ENCODE results near the gene GUCA2B. TPM values are rescaled to one million over a fixed set of nuclear protein-coding genes. Genes with fewer than 3 reads are reported as not detected.

The GUCA2B gene
- total and polyA plus RNA-seq, 4 donors, result 1.7 to 3.3 TPM; not detected in 2

GRCh38 chr1:42164551-42165420 is 11.6 kb downstream of the GUCA2B start, which contains the start of gene GUCA2A:
GUCA2A (minus strand) TSS chr1:42164745; CDS start chr1:42164712, 33 bp downstream.
- Histone ChIP-seq H3K4me1 (ENCODE audit: control insufficient read depth in 4 of 4, insufficient read depth in 4 of 4, low read length in 3 of 4) (peaks cover 0 to 4% (median 0%) of the 10 kb centered on the region in 4 donors), H3K27ac (ENCODE audit: low read depth in 1 of 2, low read length in 2 of 2) (no peak within 1 kb of the TSS)

DNA sequence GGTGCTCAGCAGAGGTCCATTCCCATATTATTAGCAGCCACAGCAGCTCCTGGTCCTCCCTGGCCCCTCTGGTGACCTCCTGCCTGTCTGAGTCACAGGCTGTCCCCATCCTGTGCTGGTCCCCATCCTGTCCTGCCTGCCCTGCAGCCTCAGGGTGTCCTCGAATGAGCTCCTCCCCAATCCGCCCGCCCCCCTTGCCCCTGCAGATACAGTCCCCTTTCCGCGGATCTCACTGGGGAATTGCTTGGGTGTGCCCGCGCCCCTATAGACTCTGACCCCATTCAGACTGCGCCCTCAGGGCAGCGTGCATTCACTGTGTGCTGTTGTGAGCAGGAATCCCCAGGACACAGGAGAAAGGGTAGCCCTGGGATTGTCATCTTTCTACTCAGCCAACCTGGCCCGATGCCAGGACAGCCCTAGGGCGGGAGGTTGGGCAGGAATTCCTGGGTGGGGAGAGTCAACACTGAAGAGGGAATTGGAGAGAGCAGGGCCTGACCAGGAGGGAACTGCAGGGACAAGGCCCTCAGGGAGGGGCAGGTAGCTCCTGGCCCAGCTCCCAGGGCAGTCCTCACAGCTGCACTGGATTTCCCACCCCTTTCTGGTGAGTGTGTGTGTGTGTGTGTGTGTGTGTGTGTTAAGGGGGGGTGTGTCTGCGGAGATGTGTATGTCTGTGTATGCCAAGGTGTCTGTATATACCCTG is 12.5 kb downstream of the GUCA2B start:
- Histone ChIP-seq H3K27me3 (ENCODE audit: control insufficient read depth in 4 of 4, insufficient read depth in 4 of 4, low read length in 3 of 4) (no peaks in the 10 kb centered on the region), H3K36me3 (ENCODE audit: control insufficient read depth in 4 of 4, insufficient read depth in 3 of 4, low read depth in 1 of 4, low read length in 3 of 4) (no peaks in the 10 kb centered on the region), H3K9ac (ENCODE audit: low read depth in 1 of 2, low read length in 2 of 2) (no peak overlapping the region), H3K9me3 (ENCODE audit: control insufficient read depth in 4 of 4, low read length in 3 of 4) (peaks cover 0 to 3% (median 0%) of the 10 kb centered on the region in 4 donors), H3K4me3 (ENCODE audit: low read depth in 1 of 3, low read length in 3 of 3) (no peak overlapping the region), H3K27ac (ENCODE audit: low read depth in 1 of 2, low read length in 2 of 2) (no peak overlapping the region), H3K4me1 (ENCODE audit: control insufficient read depth in 4 of 4, insufficient read depth in 4 of 4, low read length in 3 of 4) (peaks cover 0 to 4% (median 0%) of the 10 kb centered on the region in 4 donors)
- DNase-seq (ENCODE audit: low spot score), result no peak
- TF ChIP-seq GABPA (IDR thresholded peaks at IDR 0.05 in 1 of 2, conservative IDR thresholded peaks at IDR 0.05 in 1 of 2) (no peak), NR2F2 (IDR thresholded peaks at IDR 0.05) (peak; percentile 30), HNF4G (IDR thresholded peaks at IDR 0.05) (no peak), FOXA2 (IDR thresholded peaks at IDR 0.05) (peak; percentile 6), EGR1 (IDR thresholded peaks at IDR 0.05; ENCODE audit: low read depth in 2 of 2) (no peak), TAF1 (conservative IDR thresholded peaks at IDR 0.05) (no peak), SP1 (IDR thresholded peaks at IDR 0.05) (peak; percentile 24)
- TF ChIP-seq, protein P1, sequence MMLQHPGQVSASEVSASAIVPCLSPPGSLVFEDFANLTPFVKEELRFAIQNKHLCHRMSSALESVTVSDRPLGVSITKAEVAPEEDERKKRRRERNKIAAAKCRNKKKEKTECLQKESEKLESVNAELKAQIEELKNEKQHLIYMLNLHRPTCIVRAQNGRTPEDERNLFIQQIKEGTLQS (IDR thresholded peaks at IDR 0.05), result no peak
- 56% methylated on average over 12 of the region's 12 CpGs for WGBS

More at GRCh38 chr1:42164551-42165420, 11.6 kb downstream of the GUCA2B start, which contains the start of gene GUCA2A:
- H3K9ac ChIP-seq (ENCODE audit: low read depth in 1 of 2, low read length in 2 of 2), result no peak within 1 kb of the TSS
- no peak for DNase-seq (ENCODE audit: low spot score)
- no peak within 1 kb of the TSS for H3K4me3 ChIP-seq (ENCODE audit: low read depth in 1 of 3, low read length in 3 of 3)
- no peaks in the 10 kb centered on the region for H3K27me3 ChIP-seq (ENCODE audit: control insufficient read depth in 4 of 4, insufficient read depth in 4 of 4, low read length in 3 of 4)
- TF ChIP-seq GABPA (IDR thresholded peaks at IDR 0.05 in 1 of 2, conservative IDR thresholded peaks at IDR 0.05 in 1 of 2) (no peak), SP1 (IDR thresholded peaks at IDR 0.05) (no peak)
- TF ChIP-seq, protein P1 (IDR thresholded peaks at IDR 0.05), result no peak
- no peaks in the 10 kb centered on the region for H3K36me3 ChIP-seq (ENCODE audit: control insufficient read depth in 4 of 4, insufficient read depth in 3 of 4, low read depth in 1 of 4, low read length in 3 of 4)
- WGBS, result 72% methylated on average over 24 of the region's 24 CpGs
- peaks cover 0 to 3% (median 0%) of the 10 kb centered on the region in 4 donors for H3K9me3 ChIP-seq (ENCODE audit: control insufficient read depth in 4 of 4, low read length in 3 of 4)

GRCh38 chr1:42167611-42168390 is 14.6 kb downstream of the GUCA2B start:
- no peak overlapping the region for H3K4me3 ChIP-seq (ENCODE audit: low read depth in 1 of 3, low read length in 3 of 3)
- no peaks in the 10 kb centered on the region for H3K36me3 ChIP-seq (ENCODE audit: control insufficient read depth in 4 of 4, insufficient read depth in 3 of 4, low read depth in 1 of 4, low read length in 3 of 4)
- no peak overlapping the region for H3K9ac ChIP-seq (ENCODE audit: low read depth in 1 of 2, low read length in 2 of 2)
- H3K9me3 ChIP-seq (ENCODE audit: control insufficient read depth in 4 of 4, low read length in 3 of 4), result no peaks in the 10 kb centered on the region
- no peak overlapping the region for H3K27ac ChIP-seq (ENCODE audit: low read depth in 1 of 2, low read length in 2 of 2)
- 86% methylated on average over 21 of the region's 21 CpGs for WGBS
- no peak for DNase-seq (ENCODE audit: low spot score)
- H3K27me3 ChIP-seq (ENCODE audit: control insufficient read depth in 4 of 4, insufficient read depth in 4 of 4, low read length in 3 of 4), result no peaks in the 10 kb centered on the region
- peaks cover 3 to 11% (median 5%) of the 10 kb centered on the region in 4 donors for H3K4me1 ChIP-seq (ENCODE audit: control insufficient read depth in 4 of 4, insufficient read depth in 4 of 4, low read length in 3 of 4)
- TF ChIP-seq NR2F2 (IDR thresholded peaks at IDR 0.05) (no peak), REST (IDR thresholded peaks at IDR 0.05) (no peak), EGR1 (IDR thresholded peaks at IDR 0.05; ENCODE audit: low read depth in 2 of 2) (no peak), GABPA (IDR thresholded peaks at IDR 0.05 in 1 of 2, conservative IDR thresholded peaks at IDR 0.05 in 1 of 2) (no peak), HNF4A (conservative IDR thresholded peaks at IDR 0.05) (no peak), ZBTB33 (IDR thresholded peaks at IDR 0.05) (no peak), JUND (IDR thresholded peaks at IDR 0.05) (no peak), RXRA (IDR thresholded peaks at IDR 0.05) (no peak), FOXA1 (IDR thresholded peaks at IDR 0.05) (no peak), RAD21 (IDR thresholded peaks at IDR 0.05) (no peak), TAF1 (conservative IDR thresholded peaks at IDR 0.05) (no peak)
- TF ChIP-seq, protein P1 (IDR thresholded peaks at IDR 0.05), result no peak

Data from liver (tissue), 9 donors.